ENCODE data around the gene USP20. TPM values are rescaled to one million over a fixed set of nuclear protein-coding genes. Genes with fewer than 3 reads are reported as not detected.

USP20 gene
- total RNA-seq, 2 experiments from 2014 or later = 52.2 to 54.2 TPM

GRCh38 chr9:129881547-129882324 lies 46.5 kb downstream of the USP20 start:
- POLR2A ChIA-PET = no interaction called here
- CTCF ChIA-PET = interaction anchor here (1.0 to 1.5 kb wide), 2 partner anchors 17 to 187 kb away, joined by 3 read pairs; no protein-coding TSS in a partner anchor

- ChIA-PET CTCF (interaction anchor here (0.5 to 2.8 kb wide), 17 partner anchors 15 to 354 kb away, joined by 3 to 13 read pairs (median 4); partner anchors contain the start of genes GPR107 and TOR1B), POLR2A (interaction anchor here (0.6 to 4.6 kb wide), 4 partner anchors 16 to 158 kb away, joined by 4 to 38 read pairs (median 6); partner anchors contain the start of gene FNBP1)
These were observed 49.2 kb downstream of the USP20 start for GRCh38 chr9:129884220-129885017.

DNA sequence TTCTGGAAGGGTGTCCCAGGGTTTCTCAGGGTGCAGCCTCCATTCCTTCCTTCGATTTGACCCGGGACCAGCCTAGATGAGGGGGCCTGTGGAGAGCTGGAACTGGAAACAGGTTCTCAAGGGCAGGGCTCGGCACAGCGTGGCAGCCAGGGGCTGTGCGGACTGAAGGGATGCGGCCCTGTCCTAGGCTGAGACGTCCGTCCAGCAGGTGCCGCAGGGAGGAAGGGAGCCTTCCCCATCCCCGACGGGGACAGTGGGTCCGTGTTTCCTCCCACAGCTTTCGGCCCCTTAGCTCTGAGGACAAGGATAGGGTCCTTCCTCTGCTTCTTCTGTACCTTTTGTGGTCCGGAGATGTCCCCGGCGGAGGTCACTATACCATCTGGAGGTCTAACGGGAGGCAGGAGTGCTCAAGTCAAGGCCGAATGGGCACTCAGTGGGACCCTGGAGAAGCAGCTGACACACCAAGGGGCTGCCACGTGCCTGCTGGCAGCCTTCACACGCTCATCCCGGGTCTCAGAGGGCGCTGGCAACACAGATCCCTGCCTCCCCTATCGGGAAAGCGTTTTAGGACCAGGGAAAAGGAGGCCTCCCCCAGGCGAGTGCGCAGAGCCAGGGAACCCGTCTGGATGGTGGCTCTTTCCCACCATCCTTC lies 49.9 kb downstream of the USP20 start:
- POLR2A ChIA-PET = interaction anchor here (0.5 to 4.6 kb wide), 7 partner anchors 16 to 223 kb away, joined by 3 to 38 read pairs (median 4); partner anchors contain the start of gene FNBP1

GRCh38 chr9:129885670-129886106 lies 50.4 kb downstream of the USP20 start:
- POLR2A ChIA-PET = interaction anchor here (0.7 to 4.6 kb wide), 9 partner anchors 17 to 838 kb away, joined by 3 to 38 read pairs (median 5); partner anchors contain the start of genes FNBP1 and GPR107
- CTCF ChIA-PET = interaction anchor here (0.8 to 2.8 kb wide), 19 partner anchors 16 to 353 kb away, joined by 3 to 13 read pairs (median 5); partner anchors contain the start of genes GPR107 and TOR1B

More for the DNA sequence above, 49.9 kb downstream of the USP20 start:
- CTCF ChIA-PET = interaction anchor here (0.5 to 2.8 kb wide), 20 partner anchors 15 to 353 kb away, joined by 3 to 13 read pairs (median 4); partner anchors contain the start of genes GPR107 and TOR1B

- POLR2A ChIA-PET = interaction anchor here (0.5 to 4.6 kb wide), 16 partner anchors 9 to 837 kb away, joined by 3 to 38 read pairs (median 4); partner anchors contain the start of genes FNBP1 and GPR107
- CTCF ChIA-PET = interaction anchor here (0.9 to 2.8 kb wide), 12 partner anchors 16 to 153 kb away, joined by 3 to 13 read pairs (median 3); no protein-coding TSS in a partner anchor
These were observed 51.2 kb downstream of the USP20 start for GRCh38 chr9:129886226-129887174.

DNA sequence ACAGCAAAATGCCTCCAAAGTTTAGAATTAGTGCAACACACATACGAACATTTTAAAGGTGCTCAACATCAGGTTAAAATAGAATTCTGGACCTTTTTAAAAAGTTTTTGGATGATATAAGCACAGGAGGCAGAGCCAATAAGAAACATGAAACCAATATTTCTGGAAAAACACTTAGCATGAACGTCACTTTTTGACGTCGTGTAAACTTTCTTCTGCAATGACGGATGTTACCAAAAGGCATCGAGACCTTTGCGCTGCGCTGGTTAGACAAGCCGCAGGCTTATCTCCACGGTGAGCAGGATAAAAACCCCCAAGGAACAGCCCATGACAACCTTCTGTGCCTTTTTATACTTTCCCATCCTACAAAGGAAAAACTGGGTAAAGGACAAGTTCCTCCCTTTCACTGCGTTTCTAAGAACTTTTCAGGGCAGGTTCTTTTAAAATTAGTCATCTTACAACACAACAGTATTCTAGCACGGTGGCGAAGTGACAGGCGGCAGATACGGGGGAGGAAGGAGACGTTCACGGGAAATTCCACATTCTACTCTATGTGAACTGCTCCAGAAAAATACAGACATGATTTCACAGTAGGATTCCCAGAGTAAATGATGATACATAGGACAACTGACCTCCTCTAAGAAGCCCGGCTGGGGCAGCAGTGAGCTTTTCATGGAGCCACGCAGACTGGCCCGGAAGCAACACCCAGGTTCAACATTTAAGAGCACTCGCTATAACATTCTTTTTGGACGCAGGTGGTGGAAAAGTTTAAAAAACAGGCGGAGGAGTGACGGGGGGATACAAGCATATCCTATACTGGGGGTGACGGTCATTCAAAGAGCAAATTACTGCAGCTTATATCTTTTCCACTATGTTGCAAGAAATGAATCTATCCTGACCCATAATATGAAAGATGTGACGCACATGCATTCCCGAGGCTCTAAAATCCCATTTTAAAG lies 52.4 kb downstream of the USP20 start:
- POLR2A ChIA-PET = interaction anchor here (0.5 to 4.6 kb wide), 18 partner anchors 8 to 241 kb away, joined by 3 to 38 read pairs (median 4); partner anchors contain the start of genes FNBP1 and GPR107
- CTCF ChIA-PET = interaction anchor here (0.6 to 2.8 kb wide), 9 partner anchors 17 to 354 kb away, joined by 3 to 13 read pairs (median 3); no protein-coding TSS in a partner anchor

GRCh38 chr9:129888293-129889121 lies 53.2 kb downstream of the USP20 start:
- POLR2A ChIA-PET = interaction anchor here (0.7 to 2.5 kb wide), 9 partner anchors 20 to 154 kb away, joined by 3 to 16 read pairs (median 5); no protein-coding TSS in a partner anchor
- CTCF ChIA-PET = interaction anchor here (0.6 to 2.3 kb wide), 8 partner anchors 13 to 240 kb away, joined by 3 to 10 read pairs (median 3); no protein-coding TSS in a partner anchor

GRCh38 chr9:129889122-129889940 lies 54.1 kb downstream of the USP20 start:
- POLR2A ChIA-PET = interaction anchor here (0.6 to 2.5 kb wide), 8 partner anchors 21 to 153 kb away, joined by 4 to 16 read pairs (median 8); no protein-coding TSS in a partner anchor
- CTCF ChIA-PET = interaction anchor here (0.7 to 2.3 kb wide), 10 partner anchors 13 to 1721 kb away, joined by 3 to 10 read pairs (median 3); no protein-coding TSS in a partner anchor

DNA sequence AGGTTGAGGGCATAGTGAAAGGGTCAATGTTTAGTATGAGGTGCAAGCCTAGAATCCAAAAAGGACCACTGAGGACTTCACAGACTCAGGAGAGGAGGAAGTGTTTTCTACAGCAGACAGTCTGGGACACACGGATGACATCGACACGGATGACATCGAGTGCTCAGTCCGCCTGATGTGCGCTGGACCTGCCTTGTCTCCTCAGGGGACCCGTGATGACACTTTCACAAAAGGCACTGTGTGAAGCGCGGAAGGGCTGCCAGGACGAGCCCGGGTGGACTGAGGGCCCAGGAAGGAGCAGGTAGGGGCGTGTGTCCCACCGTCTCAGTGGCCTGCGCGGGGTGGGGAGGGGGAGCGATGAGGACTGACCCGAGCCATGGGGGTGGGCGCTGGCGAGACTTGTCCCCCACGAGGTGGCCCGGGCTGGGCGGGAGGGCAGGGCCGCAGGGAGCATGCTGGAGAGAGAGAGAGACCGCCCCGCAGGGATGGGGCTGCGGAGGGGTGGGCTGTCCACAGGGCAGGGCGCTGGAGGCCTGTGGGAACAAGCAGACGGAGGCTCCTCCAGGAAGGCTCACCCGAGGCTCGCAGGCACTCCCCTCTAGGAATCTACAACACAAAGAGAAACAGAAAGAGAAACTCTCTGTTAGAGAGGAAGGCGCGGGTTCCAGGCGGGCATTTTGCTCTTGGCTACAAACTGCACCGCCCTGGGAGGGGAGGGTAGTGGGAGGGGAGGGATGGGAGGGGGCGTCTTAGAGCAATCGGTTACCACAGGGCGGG lies 54.9 kb downstream of the USP20 start:
- POLR2A ChIA-PET = interaction anchor here (0.5 to 2.5 kb wide), 5 partner anchors 43 to 150 kb away, joined by 3 to 14 read pairs (median 3); no protein-coding TSS in a partner anchor

GRCh38 chr9:129890718-129891299 lies 55.6 kb downstream of the USP20 start:
- CTCF ChIA-PET = interaction anchor here (1.0 to 1.3 kb wide), 3 partner anchors 19 to 26 kb away, joined by 3 to 4 read pairs (median 3); no protein-coding TSS in a partner anchor
- POLR2A ChIA-PET = interaction anchor here (0.5 to 1.1 kb wide), 4 partner anchors 42 to 144 kb away, joined by 3 read pairs; no protein-coding TSS in a partner anchor

More for the DNA sequence above, 54.9 kb downstream of the USP20 start:
- CTCF ChIA-PET = interaction anchor here (0.7 to 2.3 kb wide), 6 partner anchors 21 to 1721 kb away, joined by 3 to 10 read pairs (median 4); no protein-coding TSS in a partner anchor

- ChIA-PET CTCF (interaction anchor here (1.0 to 1.5 kb wide), 3 partner anchors 19 to 215 kb away, joined by 3 to 4 read pairs (median 3); no protein-coding TSS in a partner anchor), POLR2A (interaction anchor here (1.0 to 1.1 kb wide), 2 partner anchors 41 to 149 kb away, joined by 3 read pairs; no protein-coding TSS in a partner anchor)
These were observed 56.3 kb downstream of the USP20 start for GRCh38 chr9:129891569-129891968.

DNA sequence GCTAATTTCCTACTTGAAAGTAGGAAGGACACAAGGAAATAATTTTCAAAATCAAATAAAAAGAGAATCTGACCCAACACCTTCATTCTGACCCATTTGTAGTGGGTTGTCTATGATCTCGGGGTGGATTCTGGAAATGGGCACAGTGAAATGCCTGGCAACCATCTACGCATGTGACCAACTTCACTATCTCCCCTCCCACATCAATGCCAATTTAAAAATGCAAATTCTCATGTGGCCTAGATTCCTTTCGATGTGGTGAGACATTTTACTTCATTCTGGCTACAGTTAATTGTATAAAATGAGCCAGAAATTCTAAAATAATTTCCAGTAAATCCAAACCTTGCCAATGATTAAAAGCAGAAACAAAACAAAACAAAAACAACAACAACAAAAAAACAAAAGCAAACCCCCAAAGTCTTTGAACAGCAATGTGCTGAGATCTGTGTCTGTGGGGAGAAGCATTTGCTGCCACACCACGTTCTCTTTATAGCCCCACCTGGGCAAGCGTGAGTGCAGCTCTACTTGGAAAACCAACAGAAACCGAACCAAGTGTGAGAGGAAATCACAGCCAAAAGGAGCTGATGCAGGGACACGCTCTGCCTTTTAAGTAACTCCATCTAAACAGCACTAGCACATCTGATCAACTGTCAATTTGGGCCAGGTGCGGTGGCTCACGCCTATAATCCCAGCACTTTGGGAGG lies 59.0 kb downstream of the USP20 start:
- POLR2A ChIA-PET = interaction anchor here (0.5 to 0.7 kb wide), 2 partner anchors 71 to 142 kb away, joined by 4 read pairs; no protein-coding TSS in a partner anchor
- CTCF ChIA-PET = interaction anchor here (1.0 kb wide), 1 partner anchor 53 kb away, joined by 4 read pairs; no protein-coding TSS in a partner anchor
